H1 (cell line): ENCODE measurements around the gene CALCR. TPM values are rescaled to one million over a fixed set of nuclear protein-coding genes. Genes with fewer than 3 reads are reported as not detected.

Source experiments
- CTCF ChIA-PET: fragments of 300-600 bp; sonication (Branson Sonifier 250); formaldehyde crosslinking; loops from one replicate; lab custom pipeline; 2021; ENCODE audit not compliant: partially characterized antibody; lab: Charles Lee
- POLR2A ChIA-PET: fragments of 300-600 bp; sonication (Branson Sonifier 250); formaldehyde crosslinking; loops from one replicate; lab custom pipeline; 2021; ENCODE audit warnings: inconsistent platforms; ENCODE audit not compliant: partially characterized antibody; lab: Charles Lee
- DNase-seq, 2 experiments: peaks; one replicate each; pipeline versions ENCODE4 v3.0.0 to v3.0.0-alpha.2; 2010 to 2022; ENCODE audit warnings: low spot score in 2 of 2, low read depth in 1 of 2, mixed read lengths in 1 of 2
- FAIRE-seq: peaks from 2 replicates; lab custom pipeline; 2011; peaks lifted over from hg19 to GRCh38; lab: Jason Lieb, UNC
- H2AFZ ChIP-seq: 2 replicates; pipeline ENCODE4 v1.8.1; 2012; ENCODE audit warnings: low read length, inconsistent platforms
- H2AK5ac ChIP-seq: 2 replicates; pipeline ENCODE4 v1.6.1; 2013; ENCODE audit warnings: low read depth, low read length
- H2BK120ac ChIP-seq: replicated peaks from 2 replicates; pipeline ENCODE3; 2013; ENCODE audit warnings: low read depth, low read length, inconsistent platforms
- H2BK12ac ChIP-seq: 2 replicates; pipeline ENCODE4 v1.6.1; 2013; ENCODE audit warnings: low read depth, low read length
- H2BK15ac ChIP-seq: 2 replicates; pipeline ENCODE4 v1.6.1; 2013; ENCODE audit warnings: low read length
- H2BK20ac ChIP-seq: 2 replicates; pipeline ENCODE4 v1.6.1; 2013; ENCODE audit warnings: low read length
- H2BK5ac ChIP-seq: 2 replicates; pipeline ENCODE4 v1.6.1; 2013; ENCODE audit warnings: low read depth, low read length
- H3K14ac ChIP-seq: 2 replicates; pipeline ENCODE4 v1.6.1; 2013; ENCODE audit warnings: inconsistent platforms; ENCODE audit not compliant: insufficient read length
- H3K18ac ChIP-seq: 2 replicates; pipeline ENCODE4 v1.6.1; 2013; ENCODE audit warnings: low read length; ENCODE audit errors: extremely low read depth
- H3K23ac ChIP-seq: 2 replicates; pipeline ENCODE4 v1.6.1; 2013; ENCODE audit warnings: inconsistent platforms; ENCODE audit not compliant: insufficient read length
- H3K23me2 ChIP-seq: 2 replicates; pipeline ENCODE4 v1.6.1; 2013; ENCODE audit warnings: low read depth, low read length
- H3K27ac ChIP-seq: 2 replicates; pipeline ENCODE4 v1.6.1; 2011; ENCODE audit warnings: low read depth, low read length, inconsistent platforms
- H3K27me3 ChIP-seq, 4 experiments: replicated peaks in 1 of 4; 1 replicate in 1 of 4; 2 replicates in 3 of 4; pipeline versions ENCODE4 v1.6.1 to v1.8.1; 2011 to 2013; ENCODE audit warnings: low read length in 3 of 4, mild to moderate bottlenecking in 3 of 4, inconsistent platforms in 2 of 4, mixed read lengths in 2 of 4, moderate library complexity in 1 of 4; ENCODE audit not compliant: control insufficient read depth in 3 of 4, insufficient read depth in 3 of 4; ENCODE audit errors: extremely low read depth in 1 of 4
- H3K36me3 ChIP-seq, 4 experiments: 2 replicates each; pipeline versions ENCODE4 v1.6.1 to v1.8.1; 2011 to 2013; ENCODE audit warnings: mild to moderate bottlenecking in 4 of 4, low read length in 3 of 4, moderate library complexity in 2 of 4, control low read depth in 1 of 4, inconsistent platforms in 1 of 4; ENCODE audit not compliant: insufficient read depth in 4 of 4, control insufficient read depth in 2 of 4
- H3K4ac ChIP-seq: replicated peaks from 2 replicates; pipeline ENCODE3; 2013; ENCODE audit warnings: low read length, low read depth, mixed read lengths, inconsistent platforms; ENCODE audit not compliant: insufficient read length
- H3K4me1 ChIP-seq, 4 experiments: replicated peaks in 1 of 4; 1 replicate in 1 of 4; 2 replicates in 3 of 4; pipeline versions ENCODE4 v1.6.1 to v1.8.1; 2011 to 2013; ENCODE audit warnings: low read length in 3 of 4, inconsistent platforms in 2 of 4, mixed read lengths in 1 of 4; ENCODE audit not compliant: insufficient read depth in 4 of 4, control insufficient read depth in 3 of 4
- H3K4me2 ChIP-seq, 2 experiments: 2 replicates each; pipeline versions ENCODE4 v1.6.1 to v1.8.1; 2011 to 2013; ENCODE audit warnings: low read depth in 2 of 2, low read length in 2 of 2, control low read depth in 1 of 2, inconsistent platforms in 1 of 2, mild to moderate bottlenecking in 1 of 2; ENCODE audit not compliant: insufficient read depth in 1 of 2
- H3K4me3 ChIP-seq, 4 experiments: fragments of 200-600, 300-600 bp in 1 of 4; sonication (generic), shearing (Covaris generic), sonication (Bioruptor Twin) in 1 of 4; 2 replicates each; pipeline versions ENCODE4 v1.5.1 to v1.8.1; 2011 to 2016; ENCODE audit warnings: low read length in 4 of 4, low read depth in 3 of 4, control low read depth in 2 of 4, inconsistent platforms in 2 of 4, mild to moderate bottlenecking in 2 of 4, mixed read lengths in 1 of 4, moderate library complexity in 1 of 4; ENCODE audit not compliant: insufficient read depth in 2 of 4; ENCODE audit errors: extremely low read depth in 1 of 4
- H3K56ac ChIP-seq: replicated peaks from 2 replicates; pipeline ENCODE3; 2013; ENCODE audit warnings: low read depth, mild to moderate bottlenecking, mixed read lengths, low read length, inconsistent platforms; ENCODE audit not compliant: insufficient read length
- H3K79me1 ChIP-seq: 2 replicates; pipeline ENCODE4 v1.6.1; 2013; ENCODE audit warnings: low read depth, low read length, control low read depth
- H3K79me2 ChIP-seq, 2 experiments: 2 replicates each; pipeline versions ENCODE4 v1.6.1 to v1.8.1; 2012 to 2013; ENCODE audit warnings: low read length in 2 of 2, mild to moderate bottlenecking in 2 of 2, inconsistent platforms in 1 of 2; ENCODE audit not compliant: insufficient read depth in 2 of 2, control insufficient read depth in 1 of 2
- H3K9ac ChIP-seq, 4 experiments: replicated peaks in 1 of 4; 1 replicate in 1 of 4; 2 replicates in 3 of 4; pipeline versions ENCODE4 v1.6.1 to v1.8.1; 2011 to 2013; ENCODE audit warnings: low read depth in 3 of 4, low read length in 3 of 4, control low read depth in 2 of 4, mild to moderate bottlenecking in 2 of 4, moderate library complexity in 2 of 4, inconsistent platforms in 1 of 4; ENCODE audit errors: extremely low read depth in 1 of 4
- H3K9me3 ChIP-seq, 2 experiments: 2 replicates each; pipeline versions ENCODE4 v1.6.1 to v1.8.1; 2012 to 2013; ENCODE audit warnings: mild to moderate bottlenecking in 2 of 2, moderate library complexity in 2 of 2, control low read depth in 1 of 2, inconsistent platforms in 1 of 2, low read depth in 1 of 2, low read length in 1 of 2, mixed read lengths in 1 of 2; ENCODE audit not compliant: insufficient read depth in 2 of 2
- H4K20me1 ChIP-seq, 2 experiments: replicated peaks in 1 of 2; 2 replicates each; pipeline versions ENCODE3 to v1.8.1; 2011 to 2013; ENCODE audit warnings: inconsistent platforms in 2 of 2, low read length in 2 of 2, mild to moderate bottlenecking in 1 of 2; ENCODE audit not compliant: insufficient read depth in 2 of 2, control insufficient read depth in 1 of 2
- H4K5ac ChIP-seq: 2 replicates; pipeline ENCODE4 v1.6.1; 2013; ENCODE audit warnings: low read length, low read depth, mixed read lengths, inconsistent platforms; ENCODE audit not compliant: insufficient read length
- H4K8ac ChIP-seq: 2 replicates; pipeline ENCODE4 v1.8.0; 2013; ENCODE audit warnings: mild to moderate bottlenecking, moderate library complexity, low read length, inconsistent platforms; ENCODE audit not compliant: insufficient read depth; ENCODE audit errors: extremely low read depth
- H4K91ac ChIP-seq: replicated peaks from 2 replicates; pipeline ENCODE3; 2013; ENCODE audit warnings: low read length, mixed read lengths, inconsistent platforms; ENCODE audit not compliant: insufficient read length
- CEBPB ChIP-seq: IDR thresholded peaks from 2 replicates; pipeline ENCODE4 v1.6.1; 2012; ENCODE audit warnings: low read depth, low read length
- CTBP2 ChIP-seq: IDR thresholded peaks from 2 replicates; pipeline ENCODE4 v1.7.0; 2011; ENCODE audit warnings: borderline replicate concordance, mild to moderate bottlenecking, moderate library complexity, mixed read lengths, low read length; ENCODE audit not compliant: insufficient read depth, insufficient read length
- EP300 ChIP-seq, 2 experiments: IDR thresholded peaks; 1 replicate in 1 of 2; 2 replicates in 1 of 2; pipeline ENCODE4 v1.6.1; 2011 to 2012; ENCODE audit warnings: low read depth in 2 of 2, low read length in 2 of 2, mild to moderate bottlenecking in 2 of 2, borderline replicate concordance in 1 of 2, inconsistent platforms in 1 of 2, moderate library complexity in 1 of 2
- GTF2F1 ChIP-seq: IDR thresholded peaks from 2 replicates; pipeline ENCODE4 v1.6.1; 2012; ENCODE audit warnings: low read depth, low read length, improper control_type of control experiment, borderline replicate concordance
- HDAC2 ChIP-seq, 2 experiments: fragments of 300-600 bp in 1 of 2; sonication (generic) in 1 of 2; IDR thresholded peaks; 2 replicates each; pipeline ENCODE4 v1.6.1; 2011 to 2012; ENCODE audit warnings: low read depth in 2 of 2, low read length in 2 of 2, mild to moderate bottlenecking in 2 of 2, moderate library complexity in 2 of 2, borderline replicate concordance in 1 of 2, inconsistent platforms in 1 of 2
- KDM1A ChIP-seq: fragments of 200-600, 300-600 bp; sonication (generic); IDR thresholded peaks from 2 replicates; pipeline ENCODE4 v1.7.1; 2016; ENCODE audit warnings: mild to moderate bottlenecking, low read length, borderline replicate concordance
- RFX5 ChIP-seq: IDR thresholded peaks from 2 replicates; pipeline ENCODE4 v1.6.1; 2011; ENCODE audit warnings: low read depth, low read length, improper control_type of control experiment, borderline replicate concordance
- RNF2 ChIP-seq: fragments of 200-900, 300-1000 bp; sonication (generic); IDR thresholded peaks from 2 replicates; pipeline ENCODE4 v1.7.1; 2016; ENCODE audit warnings: borderline replicate concordance, low read depth, mild to moderate bottlenecking, antibody characterized with exemption, low read length; ENCODE audit not compliant: poor library complexity, severe bottlenecking; ENCODE audit errors: missing control alignments
- SIRT6 ChIP-seq: IDR thresholded peaks from one replicate; pipeline ENCODE4 v1.7.1; 2012; ENCODE audit warnings: low read length, inconsistent platforms
- SIX5 ChIP-seq: IDR thresholded peaks from 2 replicates; pipeline ENCODE4 v1.6.1; 2011; ENCODE audit warnings: mild to moderate bottlenecking, low read depth, low read length
- SP1 ChIP-seq: IDR thresholded peaks from 2 replicates; pipeline ENCODE4 v1.6.1; 2011; ENCODE audit warnings: low read depth, low read length
- SP4 ChIP-seq: IDR thresholded peaks from 2 replicates; pipeline ENCODE4 v1.6.1; 2012; ENCODE audit warnings: low read length, inconsistent platforms
- SRF ChIP-seq: IDR thresholded peaks from 2 replicates; pipeline ENCODE4 v1.6.1; 2011; ENCODE audit warnings: mild to moderate bottlenecking, low read depth, low read length, moderate library complexity
- TEAD4 ChIP-seq: IDR thresholded peaks from 2 replicates; pipeline ENCODE4 v1.6.1; 2012; ENCODE audit warnings: low read depth, low read length, inconsistent platforms, mixed read lengths
- polyA plus RNA-seq, 7 experiments: library from polyadenylated mRNA; depleted of rRNA in 3 of 7; stranded (reverse) in 5 of 7; unstranded in 2 of 7; fragments of >200 nt in 5 of 7; fragments of 200-250 nt in 2 of 7; gene quantifications; 1 replicate in 5 of 7; 2 replicates in 1 of 7; 4 replicates in 1 of 7; pipeline versions ENCODE4 v1.2.1 to v1.2.3, GENCODE V29; 2011 to 2013; ENCODE audit warnings: missing spikeins in 2 of 7, mixed read lengths in 2 of 7
- total RNA-seq: library from RNA; stranded (reverse); fragmentation: NEBNext Ultra II Directional; extraction: Animal tissue kit (Norgen Biotek cat#: 25700); gene quantifications from 2 replicates; pipeline ENCODE4 v1.2.1, GENCODE V29; 2021

The CALCR gene
- total and polyA plus RNA-seq, 2 of the 8 experiments (the other 6 are each of a cell fraction or from before 2014, with no cell fraction given) = 1.0 to 3.6 TPM

DNA sequence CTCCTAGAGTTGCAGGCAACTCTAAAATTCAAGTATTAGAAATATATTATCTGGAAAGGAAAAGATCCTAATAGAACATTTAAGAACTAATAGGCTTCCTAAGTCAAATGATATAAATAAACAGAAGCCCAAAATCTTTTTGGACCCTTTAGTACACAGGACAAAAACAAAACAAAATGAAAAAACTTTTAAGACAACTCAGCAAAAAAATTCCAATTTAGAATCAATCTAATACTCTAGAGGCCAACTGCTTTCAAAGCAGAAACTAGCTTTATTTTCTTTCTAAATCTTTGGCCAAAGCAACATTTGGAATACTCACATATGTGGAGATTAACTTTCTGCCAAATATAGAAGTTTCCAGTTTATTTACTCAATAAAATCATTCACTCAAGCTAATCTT lies 65.2 kb downstream of the CALCR start:
- no peak overlapping the region for H2BK120ac ChIP-seq
- CTCF ChIA-PET = no interaction called here
- FAIRE-seq = no peak

More for the DNA sequence above, 65.2 kb downstream of the CALCR start:
- Histone ChIP-seq H4K20me1 (no peaks in the 10 kb centered on the region), H4K8ac (no peak overlapping the region), H3K27me3 (no peaks in the 10 kb centered on the region), H2BK15ac (no peak overlapping the region), H3K56ac (no peak overlapping the region), H3K4me2 (no peak overlapping the region), H3K36me3 (no peaks in the 10 kb centered on the region), H3K27ac (no peak overlapping the region), H2BK12ac (no peak overlapping the region), H3K79me1 (no peaks in the 10 kb centered on the region), H3K9ac (no peak overlapping the region), H4K5ac (no peak overlapping the region), H3K14ac (no peak overlapping the region), H2BK5ac (no peak overlapping the region), H2AK5ac (no peak overlapping the region), H3K4me1 (no peaks in the 10 kb centered on the region), H2AFZ (no peak overlapping the region), H3K4me3 (no peak overlapping the region), H4K91ac (no peak overlapping the region), H3K79me2 (no peaks in the 10 kb centered on the region), H3K4ac (no peak overlapping the region), H3K23me2 (no peaks in the 10 kb centered on the region), H2BK20ac (no peak overlapping the region), H3K23ac (no peak overlapping the region), H3K9me3 (0 out of 4 replicates have a peak, but pooled peaks cover 0 to 4% of the 10 kb centered on the region in 2 experiments), H3K18ac (no peak overlapping the region)
- TF ChIP-seq RFX5 = no peak
- TF ChIP-seq CTBP2 = no peak
- no peak for TF ChIP-seq TEAD4
- TF ChIP-seq EP300 (IDR thresholded peaks at IDR 0.05; ENCODE audit: borderline replicate concordance in 1 of 2, low read depth in 2 of 2, low read length in 2 of 2) = no peak
- TF ChIP-seq SP1 = no peak
- no peak for TF ChIP-seq SP4
- no peak for TF ChIP-seq RNF2
- no peak for TF ChIP-seq GTF2F1
- TF ChIP-seq KDM1A = no peak
- no peak for TF ChIP-seq SIRT6
- TF ChIP-seq SRF = no peak
- TF ChIP-seq SIX5 = no peak
- TF ChIP-seq CEBPB = no peak
- TF ChIP-seq HDAC2 (IDR thresholded peaks at IDR 0.05; ENCODE audit: borderline replicate concordance in 1 of 2, low read depth in 2 of 2, low read length in 2 of 2) = no peak
- DNase-seq = no peak
- POLR2A ChIA-PET = no interaction called here
